ENCODE results near the gene TRAF2. TPM values are rescaled to one million over a fixed set of nuclear protein-coding genes. Genes with fewer than 3 reads are reported as not detected.
A peak's percentile ranks its signal among the peaks of the same experiment; 100 is the strongest.

TRAF2 gene
- total RNA-seq, 1 donor from 2014 or later, result 10.0 TPM

DNA sequence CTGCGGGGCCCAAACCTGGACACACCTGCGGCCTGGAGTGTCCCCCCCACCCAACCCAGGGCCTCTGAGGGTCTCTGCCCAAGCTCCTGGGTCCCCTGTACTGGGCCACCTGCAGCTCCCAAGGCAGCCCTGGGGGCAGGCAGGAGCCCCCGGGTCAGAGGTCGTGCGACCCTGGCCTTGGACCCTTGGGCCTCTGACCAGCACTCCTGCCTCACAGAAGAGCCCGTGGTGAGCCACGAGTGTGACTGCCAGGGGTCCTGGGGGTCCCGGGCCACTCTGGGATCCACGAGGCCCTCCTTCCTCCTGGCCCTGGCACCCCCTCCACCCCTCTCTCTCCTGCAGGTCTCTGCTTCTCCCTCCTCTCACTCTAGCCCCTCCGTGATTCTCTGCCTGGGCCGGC is 86.0 kb downstream of the TRAF2 start:
- no peaks in the 10 kb centered on the region for H3K36me3 ChIP-seq
- H3K27me3 ChIP-seq (ENCODE audit: low read depth), result no peaks in the 10 kb centered on the region
- DNase-seq, result no peak
- TF ChIP-seq, protein P1, sequence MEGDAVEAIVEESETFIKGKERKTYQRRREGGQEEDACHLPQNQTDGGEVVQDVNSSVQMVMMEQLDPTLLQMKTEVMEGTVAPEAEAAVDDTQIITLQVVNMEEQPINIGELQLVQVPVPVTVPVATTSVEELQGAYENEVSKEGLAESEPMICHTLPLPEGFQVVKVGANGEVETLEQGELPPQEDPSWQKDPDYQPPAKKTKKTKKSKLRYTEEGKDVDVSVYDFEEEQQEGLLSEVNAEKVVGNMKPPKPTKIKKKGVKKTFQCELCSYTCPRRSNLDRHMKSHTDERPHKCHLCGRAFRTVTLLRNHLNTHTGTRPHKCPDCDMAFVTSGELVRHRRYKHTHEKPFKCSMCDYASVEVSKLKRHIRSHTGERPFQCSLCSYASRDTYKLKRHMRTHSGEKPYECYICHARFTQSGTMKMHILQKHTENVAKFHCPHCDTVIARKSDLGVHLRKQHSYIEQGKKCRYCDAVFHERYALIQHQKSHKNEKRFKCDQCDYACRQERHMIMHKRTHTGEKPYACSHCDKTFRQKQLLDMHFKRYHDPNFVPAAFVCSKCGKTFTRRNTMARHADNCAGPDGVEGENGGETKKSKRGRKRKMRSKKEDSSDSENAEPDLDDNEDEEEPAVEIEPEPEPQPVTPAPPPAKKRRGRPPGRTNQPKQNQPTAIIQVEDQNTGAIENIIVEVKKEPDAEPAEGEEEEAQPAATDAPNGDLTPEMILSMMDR (IDR thresholded peaks at IDR 0.05; ENCODE audit: borderline replicate concordance), result no peak
- intact Hi-C loops (cut with micrococcal nuclease), result no loop called here
- no peak overlapping the region for H3K4me3 ChIP-seq
- H3K27ac ChIP-seq (replicated peaks), result no peak overlapping the region
- H3K4me1 ChIP-seq, result peaks cover 68% of the 10 kb centered on the region
- H3K9me3 ChIP-seq (replicated peaks), result no peaks in the 10 kb centered on the region

GRCh38 chr9:136972743-136973142 is 86.4 kb downstream of the TRAF2 start:
- intact Hi-C loops (cut with micrococcal nuclease), result no loop called here
- Histone ChIP-seq H3K4me1 (peaks cover 72% of the 10 kb centered on the region), H3K9me3 (replicated peaks) (no peaks in the 10 kb centered on the region), H3K27ac (replicated peaks) (no peak overlapping the region), H3K4me3 (no peak overlapping the region), H3K27me3 (ENCODE audit: low read depth) (no peaks in the 10 kb centered on the region), H3K36me3 (no peaks in the 10 kb centered on the region)
- TF ChIP-seq, protein P1 (IDR thresholded peaks at IDR 0.05; ENCODE audit: borderline replicate concordance), result no peak
- no peak for DNase-seq

DNA sequence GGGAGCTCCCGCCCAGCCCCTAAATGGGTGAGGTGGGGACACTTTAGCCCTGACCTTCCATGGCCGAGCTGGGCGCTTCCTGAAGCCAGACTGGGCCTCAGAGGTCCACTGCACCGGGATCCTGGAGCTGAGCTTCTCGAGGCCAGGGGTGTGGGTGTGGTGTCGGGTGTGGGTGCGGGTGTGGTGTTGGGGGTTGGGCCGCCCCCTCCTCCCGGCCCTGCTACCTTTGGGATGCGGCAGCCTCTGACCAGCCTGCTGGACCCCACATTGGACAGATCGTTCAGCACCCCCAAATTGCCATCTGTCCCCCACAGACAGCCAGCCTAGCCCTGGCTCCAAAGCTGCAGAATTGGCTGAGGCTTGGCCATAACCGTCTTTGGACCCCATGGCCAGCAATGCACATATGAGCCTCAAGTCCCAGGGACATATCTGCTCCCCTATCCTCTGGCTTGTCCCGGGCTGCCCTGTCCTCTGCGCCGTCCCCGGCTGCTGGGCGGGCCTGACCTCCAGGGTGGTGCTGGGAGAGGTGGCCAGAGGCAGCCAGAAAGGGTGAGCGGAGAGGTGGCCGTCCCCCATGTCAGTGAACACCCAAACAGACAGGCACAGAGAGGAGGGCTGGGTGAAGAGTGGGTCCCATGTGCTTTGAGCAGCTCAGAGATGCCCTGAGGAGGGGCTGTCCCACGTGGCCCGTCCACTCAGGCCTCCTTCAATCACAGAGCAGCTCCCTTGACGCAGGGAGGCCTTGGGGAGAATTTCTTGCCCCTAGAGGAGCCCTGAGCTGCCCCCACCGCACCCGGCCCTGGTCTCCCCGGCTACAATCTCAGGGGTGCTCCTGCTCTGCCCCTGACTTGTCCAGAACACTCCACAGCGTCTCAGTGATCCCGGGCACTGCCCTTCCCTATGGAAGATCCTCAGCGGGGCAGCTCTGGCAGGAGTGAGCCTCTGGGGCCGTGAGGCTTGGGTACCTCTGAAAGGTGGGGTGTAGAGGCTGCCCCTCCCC is 87.6 kb downstream of the TRAF2 start:
- DNase-seq, result no peak
- peaks cover 70% of the 10 kb centered on the region for H3K4me1 ChIP-seq
- H3K4me3 ChIP-seq, result no peak overlapping the region
- intact Hi-C loops (cut with micrococcal nuclease), result no loop called here
- TF ChIP-seq, protein P1 (IDR thresholded peaks at IDR 0.05; ENCODE audit: borderline replicate concordance), result no peak
- H3K36me3 ChIP-seq, result peaks cover 1% of the 10 kb centered on the region
- peak overlapping the region; percentile 91 for H3K27ac ChIP-seq (replicated peaks)
- H3K27me3 ChIP-seq (ENCODE audit: low read depth), result no peaks in the 10 kb centered on the region
- no peaks in the 10 kb centered on the region for H3K9me3 ChIP-seq (replicated peaks)

- TF ChIP-seq, protein P1 (IDR thresholded peaks at IDR 0.05; ENCODE audit: borderline replicate concordance), result no peak
- H3K36me3 ChIP-seq, result peaks cover 5% of the 10 kb centered on the region
- intact Hi-C loops (cut with micrococcal nuclease), result no loop called here
- peak; percentile 53 for DNase-seq
- peak overlapping the region; percentile 44 for H3K4me3 ChIP-seq
- H3K4me1 ChIP-seq, result peaks cover 79% of the 10 kb centered on the region
- H3K9me3 ChIP-seq (replicated peaks), result no peaks in the 10 kb centered on the region
- no peaks in the 10 kb centered on the region for H3K27me3 ChIP-seq (ENCODE audit: low read depth)
- peak overlapping the region; percentile 91 for H3K27ac ChIP-seq (replicated peaks)
Measured at GRCh38 chr9:136974817-136975535, 88.7 kb downstream of the TRAF2 start.

GRCh38 chr9:136975644-136976043 is 89.3 kb downstream of the TRAF2 start:
- peaks cover 5% of the 10 kb centered on the region for H3K36me3 ChIP-seq
- H3K27ac ChIP-seq (replicated peaks), result peak overlapping the region; percentile 91
- H3K4me1 ChIP-seq, result peaks cover 80% of the 10 kb centered on the region
- peak; percentile 73 for DNase-seq
- intact Hi-C loops (cut with micrococcal nuclease), result no loop called here
- TF ChIP-seq, protein P1 (IDR thresholded peaks at IDR 0.05; ENCODE audit: borderline replicate concordance), result peak; percentile 56
- no peaks in the 10 kb centered on the region for H3K9me3 ChIP-seq (replicated peaks)
- no peaks in the 10 kb centered on the region for H3K27me3 ChIP-seq (ENCODE audit: low read depth)
- H3K4me3 ChIP-seq, result peak overlapping the region; percentile 44

Small RNA genes lying within 50 kb of the gene (microRNA-seq; reads per million reads assigned to microRNA genes)
- gene MIR4479, result not detected

Other genes starting within 250 kb of the TRAF2 start
- gene EGFL7, start 223.6 kb upstream of the TRAF2 start, total RNA-seq, result 81.5 TPM
- 48.8 TPM for gene AGPAT2, start 199.1 kb upstream of the TRAF2 start, total RNA-seq
- gene DIPK1B, start 173.9 kb upstream of the TRAF2 start, total RNA-seq, result 21.4 TPM
- gene LCN10, start 143.6 kb upstream of the TRAF2 start, total RNA-seq, result 9.6 TPM
- 14.6 TPM for gene LCN6, start 138.0 kb upstream of the TRAF2 start, total RNA-seq
- gene LCN8, start 128.3 kb upstream of the TRAF2 start, total RNA-seq, result not detected
- 0.41 TPM for gene LCN15, start 122.0 kb upstream of the TRAF2 start, total RNA-seq
- gene TMEM141, start 95.2 kb upstream of the TRAF2 start, total RNA-seq, result 71.4 TPM
- 2.1 TPM for gene CCDC183, start 90.2 kb upstream of the TRAF2 start, total RNA-seq
- gene RABL6, start 78.6 kb upstream of the TRAF2 start, total RNA-seq, result 64.1 TPM
- gene AJM1, start 44.0 kb upstream of the TRAF2 start, total RNA-seq, result 7.7 TPM
- gene PHPT1, start 37.1 kb upstream of the TRAF2 start, total RNA-seq, result 349 TPM
- 13.4 TPM for gene MAMDC4, start 34.2 kb upstream of the TRAF2 start, total RNA-seq
- gene EDF1, start 20.2 kb upstream of the TRAF2 start, total RNA-seq, result 318 TPM
- gene FBXW5, start 58.2 kb downstream of the TRAF2 start, total RNA-seq, result 157 TPM
- gene C8G, start 58.7 kb downstream of the TRAF2 start, total RNA-seq, result 3.6 TPM
- 7.8 TPM for gene LCN12, start 65.8 kb downstream of the TRAF2 start, total RNA-seq
- 3,579 TPM for gene PTGDS, start 91.0 kb downstream of the TRAF2 start, total RNA-seq
- 11.7 TPM for gene LCNL1, start 96.5 kb downstream of the TRAF2 start, total RNA-seq
- 19.8 TPM for gene PAXX, start 105.9 kb downstream of the TRAF2 start, total RNA-seq
- gene CLIC3, start 110.1 kb downstream of the TRAF2 start, total RNA-seq, result 1.6 TPM
- 29.9 TPM for gene ABCA2, start 141.7 kb downstream of the TRAF2 start, total RNA-seq
- not detected for gene FUT7, start 145.6 kb downstream of the TRAF2 start, total RNA-seq
- gene NPDC1, start 159.7 kb downstream of the TRAF2 start, total RNA-seq, result 63.9 TPM
- gene ENTPD2, start 167.5 kb downstream of the TRAF2 start, total RNA-seq, result 1.5 TPM
- 0.25 TPM for gene SAPCD2, start 184.0 kb downstream of the TRAF2 start, total RNA-seq
- 11.5 TPM for gene UAP1L1, start 191.0 kb downstream of the TRAF2 start, total RNA-seq
- gene MAN1B1, start 200.5 kb downstream of the TRAF2 start, total RNA-seq, result 20.6 TPM
- 130 TPM for gene DPP7, start 228.2 kb downstream of the TRAF2 start, total RNA-seq